ENCODE data around the gene GSN.

- TF ChIP-seq, protein P1, sequence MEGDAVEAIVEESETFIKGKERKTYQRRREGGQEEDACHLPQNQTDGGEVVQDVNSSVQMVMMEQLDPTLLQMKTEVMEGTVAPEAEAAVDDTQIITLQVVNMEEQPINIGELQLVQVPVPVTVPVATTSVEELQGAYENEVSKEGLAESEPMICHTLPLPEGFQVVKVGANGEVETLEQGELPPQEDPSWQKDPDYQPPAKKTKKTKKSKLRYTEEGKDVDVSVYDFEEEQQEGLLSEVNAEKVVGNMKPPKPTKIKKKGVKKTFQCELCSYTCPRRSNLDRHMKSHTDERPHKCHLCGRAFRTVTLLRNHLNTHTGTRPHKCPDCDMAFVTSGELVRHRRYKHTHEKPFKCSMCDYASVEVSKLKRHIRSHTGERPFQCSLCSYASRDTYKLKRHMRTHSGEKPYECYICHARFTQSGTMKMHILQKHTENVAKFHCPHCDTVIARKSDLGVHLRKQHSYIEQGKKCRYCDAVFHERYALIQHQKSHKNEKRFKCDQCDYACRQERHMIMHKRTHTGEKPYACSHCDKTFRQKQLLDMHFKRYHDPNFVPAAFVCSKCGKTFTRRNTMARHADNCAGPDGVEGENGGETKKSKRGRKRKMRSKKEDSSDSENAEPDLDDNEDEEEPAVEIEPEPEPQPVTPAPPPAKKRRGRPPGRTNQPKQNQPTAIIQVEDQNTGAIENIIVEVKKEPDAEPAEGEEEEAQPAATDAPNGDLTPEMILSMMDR (IDR thresholded peaks at IDR 0.05): no peak
- TF ChIP-seq EP300 (IDR thresholded peaks at IDR 0.05): no peak
- no peak for TF ChIP-seq POLR2A (IDR thresholded peaks at IDR 0.05)
- TF ChIP-seq POLR2AphosphoS5 (IDR thresholded peaks at IDR 0.05): peak; percentile 70
Measured at GRCh38 chr9:121349009-121349408, 81.0 kb downstream of the GSN start.

Measured in gastroesophageal sphincter (tissue), 3 donors.